GM12874 (cell line): ENCODE results near the gene ADAM15.

Source experiments
- TF ChIP-seq, protein P1 (sequence below): IDR thresholded peaks from 2 replicates; pipeline ENCODE4 v1.5.1; 2011; ENCODE audit warnings: low read depth, mild to moderate bottlenecking, control low read depth, low read length, moderate library complexity; ENCODE audit not compliant: insufficient read depth

ADAM15 gene

DNA sequence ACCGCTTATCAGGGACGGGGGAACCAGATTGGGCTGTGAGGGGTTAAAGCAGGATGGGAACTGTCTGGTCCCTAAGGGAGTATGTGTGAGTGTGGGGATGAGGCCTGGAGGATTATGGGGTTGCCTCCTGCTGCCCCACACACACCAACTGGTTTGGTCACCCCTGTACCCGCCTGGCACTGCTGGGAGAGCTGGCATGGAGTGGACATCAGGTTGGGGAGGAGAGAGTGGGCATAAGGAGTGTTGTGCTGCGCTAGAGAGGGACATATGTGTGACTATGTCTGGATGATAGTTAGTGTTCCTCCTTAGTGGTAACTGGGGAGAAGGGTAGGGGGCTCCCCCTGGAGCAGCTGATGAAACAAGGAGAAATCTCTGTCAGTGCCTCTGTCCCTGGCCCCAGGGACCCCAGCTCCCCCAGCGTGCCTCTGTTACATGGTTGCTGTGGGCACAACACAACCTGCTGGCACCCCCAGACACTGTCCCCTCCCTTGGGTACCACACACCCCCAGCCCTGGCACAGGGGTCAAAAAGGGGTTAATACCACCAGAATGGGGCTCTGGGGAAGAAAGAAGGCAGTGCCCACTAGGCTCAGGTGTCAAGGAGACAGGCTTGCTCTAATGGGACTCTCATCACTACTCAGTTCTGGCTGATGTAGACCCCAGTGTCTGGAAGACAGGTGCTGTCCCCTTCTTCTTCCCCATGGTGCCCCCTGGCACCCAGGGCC, 46.6 kb upstream of the ADAM15 start:
- TF ChIP-seq, protein P1, sequence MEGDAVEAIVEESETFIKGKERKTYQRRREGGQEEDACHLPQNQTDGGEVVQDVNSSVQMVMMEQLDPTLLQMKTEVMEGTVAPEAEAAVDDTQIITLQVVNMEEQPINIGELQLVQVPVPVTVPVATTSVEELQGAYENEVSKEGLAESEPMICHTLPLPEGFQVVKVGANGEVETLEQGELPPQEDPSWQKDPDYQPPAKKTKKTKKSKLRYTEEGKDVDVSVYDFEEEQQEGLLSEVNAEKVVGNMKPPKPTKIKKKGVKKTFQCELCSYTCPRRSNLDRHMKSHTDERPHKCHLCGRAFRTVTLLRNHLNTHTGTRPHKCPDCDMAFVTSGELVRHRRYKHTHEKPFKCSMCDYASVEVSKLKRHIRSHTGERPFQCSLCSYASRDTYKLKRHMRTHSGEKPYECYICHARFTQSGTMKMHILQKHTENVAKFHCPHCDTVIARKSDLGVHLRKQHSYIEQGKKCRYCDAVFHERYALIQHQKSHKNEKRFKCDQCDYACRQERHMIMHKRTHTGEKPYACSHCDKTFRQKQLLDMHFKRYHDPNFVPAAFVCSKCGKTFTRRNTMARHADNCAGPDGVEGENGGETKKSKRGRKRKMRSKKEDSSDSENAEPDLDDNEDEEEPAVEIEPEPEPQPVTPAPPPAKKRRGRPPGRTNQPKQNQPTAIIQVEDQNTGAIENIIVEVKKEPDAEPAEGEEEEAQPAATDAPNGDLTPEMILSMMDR: no peak

DNA sequence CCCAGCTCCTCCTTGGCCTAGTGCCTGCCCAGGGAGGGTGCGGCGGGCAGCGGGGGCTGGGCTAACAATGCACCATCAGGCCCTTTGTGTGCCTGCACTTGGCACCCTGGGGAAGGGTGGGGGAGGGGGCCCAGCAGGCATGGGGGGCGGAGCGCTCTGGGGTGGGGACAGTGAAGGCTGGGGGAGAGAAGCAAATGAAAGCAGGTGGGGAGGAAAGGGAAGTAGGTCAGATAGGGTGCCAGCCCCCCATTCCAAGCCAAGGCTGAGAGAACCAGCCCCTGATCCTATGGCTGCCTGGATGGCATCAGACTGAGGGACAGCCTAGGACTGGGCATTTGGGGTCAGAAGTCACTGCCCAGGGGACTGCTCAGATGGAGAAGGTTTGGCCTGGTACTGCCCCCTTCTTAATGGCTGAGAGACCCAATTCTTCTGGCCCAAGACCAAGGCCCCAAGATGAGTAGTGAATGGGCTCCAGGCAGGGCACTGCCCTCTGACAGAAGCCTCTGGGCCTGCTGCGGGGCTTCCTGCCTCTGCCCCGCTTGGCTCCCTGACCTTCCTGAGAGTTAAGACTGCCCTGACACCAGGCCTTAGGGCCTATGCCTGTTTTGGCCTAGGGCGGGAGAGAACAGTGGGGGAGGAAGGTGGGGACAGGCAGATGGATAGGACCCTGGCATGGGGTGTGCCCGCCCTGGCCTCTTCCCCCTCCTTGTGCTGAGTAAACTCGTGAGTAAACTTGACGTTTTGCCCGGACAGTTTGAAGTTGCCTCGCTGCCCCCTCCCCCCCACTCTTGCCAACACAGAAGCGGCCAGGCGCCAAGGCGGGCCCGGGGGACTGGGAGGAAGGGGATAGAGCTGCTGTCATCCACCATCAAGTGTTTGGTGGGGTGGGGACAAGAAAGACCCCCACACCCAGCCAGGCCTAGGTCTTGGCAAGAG, 45.8 kb upstream of the ADAM15 start:
- TF ChIP-seq, protein P1: no peak

DNA sequence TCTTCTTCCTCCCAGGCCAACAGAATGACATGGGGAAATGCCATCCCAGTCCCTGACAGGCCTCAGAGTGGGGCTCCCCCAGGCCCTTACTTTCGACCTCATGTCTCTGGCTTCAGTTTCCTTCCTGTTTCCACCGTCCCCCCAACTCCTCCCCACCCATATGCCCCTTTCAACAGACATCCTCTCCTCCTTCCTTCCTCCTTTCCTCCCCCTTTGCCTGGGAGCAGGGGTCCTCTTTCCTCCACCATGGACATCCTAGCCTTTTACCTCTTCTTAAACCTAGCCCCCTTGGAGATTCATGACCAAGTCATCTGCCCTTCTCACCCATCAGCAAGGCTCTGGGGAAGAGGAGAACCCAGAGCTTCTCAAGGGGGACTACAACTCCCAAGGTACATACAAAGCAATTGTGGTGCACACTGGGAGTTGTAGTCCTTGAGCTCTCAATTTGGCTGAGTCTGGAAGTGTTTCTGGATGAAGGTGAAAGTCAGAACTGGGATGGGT, 44.5 kb upstream of the ADAM15 start:
- TF ChIP-seq, protein P1: no peak

DNA sequence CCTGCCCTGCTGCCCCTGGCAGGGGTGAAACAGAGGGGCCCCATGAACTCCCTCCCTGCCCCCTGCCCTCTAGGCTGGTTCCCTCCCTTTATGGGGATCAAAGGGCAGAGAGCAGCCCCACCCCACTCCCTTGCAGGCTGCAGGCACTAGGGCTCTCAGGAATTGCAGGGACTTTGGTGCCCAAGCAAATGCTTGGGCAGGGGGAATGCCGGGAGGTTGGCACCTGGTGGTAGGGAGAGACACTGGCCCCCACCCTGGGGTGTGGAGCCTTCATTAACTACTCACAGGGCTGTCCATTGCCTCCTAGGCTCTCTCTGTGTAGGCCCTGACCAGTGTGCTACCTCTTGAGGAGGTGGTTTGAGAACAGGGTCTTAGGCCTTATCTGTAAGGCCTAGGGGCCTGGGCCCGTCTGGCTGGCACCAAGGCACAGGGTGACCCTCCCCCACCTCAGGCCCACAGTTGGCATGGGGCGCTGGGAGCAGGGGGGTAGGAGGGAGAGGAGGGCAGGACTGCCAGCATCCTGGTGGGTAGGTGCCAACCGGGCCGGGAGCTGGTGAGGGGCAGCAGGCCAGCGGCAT, 43.8 kb upstream of the ADAM15 start:
- TF ChIP-seq, protein P1: no peak

DNA sequence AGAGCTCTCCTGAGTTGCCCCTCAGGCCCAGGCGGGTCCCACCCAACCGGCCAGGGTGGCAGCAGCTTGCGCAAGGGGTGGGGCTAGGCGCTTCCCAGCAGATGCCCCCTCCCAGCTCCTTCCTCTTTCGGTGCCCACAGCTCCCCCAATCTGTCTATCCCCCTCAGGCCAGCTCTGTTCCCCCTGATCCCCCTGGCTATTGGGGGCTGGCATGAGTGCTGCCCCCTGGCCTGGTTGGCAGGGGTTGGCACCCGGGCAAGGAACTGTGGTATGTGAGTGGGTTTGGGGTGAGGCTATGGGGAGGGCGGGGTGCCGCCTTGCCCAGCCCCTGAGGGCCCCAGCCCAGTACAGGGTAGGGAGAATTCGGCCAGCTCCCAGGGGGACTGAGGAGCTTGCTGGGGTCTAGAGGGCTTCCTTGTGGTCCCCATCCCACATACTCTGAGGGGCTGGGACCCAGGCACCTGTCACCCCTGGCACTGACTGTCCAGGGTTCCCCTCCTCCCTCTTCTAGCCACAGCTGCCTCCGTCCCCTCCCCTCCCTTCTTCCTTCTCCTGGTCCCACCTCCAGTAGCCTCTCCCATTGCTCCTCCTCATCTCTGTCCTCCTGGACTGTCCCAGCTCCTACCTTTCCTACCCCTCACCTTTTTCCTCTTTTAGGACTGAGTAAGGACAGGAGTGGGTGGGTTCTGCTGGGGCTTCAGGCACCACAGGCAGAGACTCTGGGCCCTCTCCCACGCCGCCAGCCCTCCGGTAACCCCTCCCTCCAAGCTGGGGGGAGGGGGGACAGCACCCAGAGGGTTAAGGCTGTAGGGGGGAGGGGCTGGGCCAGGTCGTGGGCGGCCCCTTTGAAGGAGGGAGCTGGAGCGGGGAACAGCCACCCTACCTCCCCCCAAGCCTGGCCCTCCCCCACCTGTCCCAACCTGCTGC, 42.8 kb upstream of the ADAM15 start:
- TF ChIP-seq, protein P1: no peak

DNA sequence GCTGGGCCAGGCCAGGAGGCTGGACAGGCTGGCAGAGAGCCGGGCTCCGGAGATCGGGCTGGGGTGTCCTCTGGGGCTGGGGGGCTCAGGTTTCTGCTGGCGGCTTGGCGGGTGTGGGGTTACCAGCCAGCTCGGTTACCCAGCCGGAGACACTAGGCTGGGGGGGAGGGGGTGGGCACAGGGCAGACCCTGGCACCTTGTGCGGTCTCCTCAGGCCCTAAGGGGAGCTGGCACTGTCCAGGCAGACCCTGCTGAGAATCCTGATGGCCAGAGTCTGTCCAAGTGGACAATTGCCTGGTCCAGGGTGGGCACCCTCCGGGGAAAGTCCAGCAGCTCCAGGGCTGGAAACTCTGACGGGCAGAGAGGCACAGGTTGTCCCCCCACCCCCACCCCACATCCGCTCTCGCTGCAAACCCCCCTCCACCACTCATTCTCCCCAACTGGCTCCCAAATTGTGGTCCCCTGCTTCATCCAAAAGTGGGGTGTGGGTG, 41.9 kb upstream of the ADAM15 start:
- TF ChIP-seq, protein P1: no peak
